HG03439 (cell line): Measurements from ENCODE around the gene DZIP1L.
"Not testable (repeated sequence)": the region's sequence is repeated elsewhere in the genome, so short reads cannot be mapped to it uniquely, and the experiment has no call there.

Source experiments
- ATAC-seq: cut with Tn5 transposase; IDR thresholded peaks from one replicate; pipeline ENCODE4 v1.9.1; 2021; ENCODE audit warnings: mild to moderate bottlenecking, moderate library complexity; ENCODE audit not compliant: unreplicated experiment

The DZIP1L gene, protein sequence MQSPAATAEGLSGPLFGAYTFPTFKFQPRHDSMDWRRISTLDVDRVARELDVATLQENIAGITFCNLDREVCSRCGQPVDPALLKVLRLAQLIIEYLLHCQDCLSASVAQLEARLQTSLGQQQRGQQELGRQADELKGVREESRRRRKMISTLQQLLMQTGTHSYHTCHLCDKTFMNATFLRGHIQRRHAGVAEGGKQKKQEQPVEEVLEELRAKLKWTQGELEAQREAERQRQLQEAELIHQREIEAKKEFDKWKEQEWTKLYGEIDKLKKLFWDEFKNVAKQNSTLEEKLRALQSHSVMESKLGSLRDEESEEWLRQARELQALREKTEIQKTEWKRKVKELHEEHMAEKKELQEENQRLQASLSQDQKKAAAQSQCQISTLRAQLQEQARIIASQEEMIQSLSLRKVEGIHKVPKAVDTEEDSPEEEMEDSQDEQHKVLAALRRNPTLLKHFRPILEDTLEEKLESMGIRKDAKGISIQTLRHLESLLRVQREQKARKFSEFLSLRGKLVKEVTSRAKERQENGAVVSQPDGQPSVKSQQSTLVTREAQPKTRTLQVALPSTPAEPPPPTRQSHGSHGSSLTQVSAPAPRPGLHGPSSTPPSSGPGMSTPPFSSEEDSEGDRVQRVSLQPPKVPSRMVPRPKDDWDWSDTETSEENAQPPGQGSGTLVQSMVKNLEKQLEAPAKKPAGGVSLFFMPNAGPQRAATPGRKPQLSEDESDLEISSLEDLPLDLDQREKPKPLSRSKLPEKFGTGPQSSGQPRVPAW

DNA sequence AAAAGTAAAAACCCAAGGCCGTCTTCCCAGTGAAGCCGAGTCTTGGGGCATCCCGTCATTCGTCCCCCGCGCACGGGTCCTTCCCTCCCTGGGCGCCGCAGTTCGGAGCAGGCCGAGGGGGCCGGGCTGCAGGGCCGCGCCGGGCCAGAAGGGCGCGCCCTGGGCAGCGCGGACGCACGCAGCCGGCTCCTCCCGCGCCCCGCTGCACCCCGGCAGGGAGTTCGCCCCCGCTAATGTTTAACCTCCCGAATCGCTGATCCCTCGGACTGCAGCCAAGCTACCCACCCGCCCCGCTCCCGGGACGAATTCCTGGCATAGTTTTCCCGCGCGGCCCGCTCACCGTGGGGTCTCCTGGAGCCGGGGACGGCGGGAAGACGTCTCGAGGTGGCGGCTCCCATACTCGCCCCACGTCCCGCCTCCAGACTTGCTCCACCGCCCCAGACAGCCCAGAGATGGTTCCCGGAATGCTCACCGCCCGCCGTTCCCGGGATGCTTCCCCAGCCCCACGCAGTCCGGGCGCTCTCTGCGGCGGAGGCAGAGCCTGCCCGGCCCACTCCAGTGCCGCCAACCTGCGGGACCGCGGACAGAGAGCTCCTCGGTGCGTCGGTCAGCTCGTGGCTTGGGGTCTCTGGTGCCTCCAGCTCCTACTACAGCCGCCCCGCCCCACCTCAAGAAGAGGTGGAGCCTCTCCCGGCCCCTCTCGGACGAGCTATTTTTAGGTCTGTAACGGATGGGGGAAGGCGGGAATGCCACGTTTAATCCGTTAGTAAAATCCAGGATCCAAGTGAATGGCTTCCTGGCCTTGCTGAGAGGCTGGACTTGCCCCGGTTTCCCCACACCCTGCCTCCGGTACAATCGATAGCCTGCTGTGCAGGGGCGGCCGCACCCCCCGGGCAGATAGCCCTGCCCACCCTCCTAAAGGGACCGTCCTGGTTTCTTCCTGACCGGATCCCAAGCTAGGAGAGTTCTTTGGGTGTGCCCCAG lies at the start of gene DZIP1L:
DZIP1L (minus strand) TSS at position 621 of the 984 bp plus-strand sequence. CDS start 11,637 bp downstream, outside the sequence.
- peak; percentile 79 for ATAC-seq

DNA sequence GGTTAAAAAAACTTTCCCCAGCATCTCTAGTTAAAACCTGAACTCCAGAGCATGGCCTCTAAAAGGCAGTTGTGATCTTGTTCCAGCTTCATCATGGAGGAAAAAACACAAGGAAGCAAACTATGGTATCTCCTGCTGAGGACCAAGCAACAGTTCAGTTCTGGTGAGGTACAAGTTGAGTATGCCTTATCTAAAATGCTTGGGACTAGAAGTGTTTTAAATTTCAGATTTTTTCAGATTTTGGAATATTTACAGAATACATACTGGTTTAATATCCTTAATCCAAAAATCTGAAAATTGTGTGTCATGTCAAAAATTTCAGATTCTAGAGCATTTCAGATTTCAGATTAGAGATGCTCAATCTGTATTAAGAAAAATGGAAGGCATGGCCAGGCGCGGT lies 49.7 kb upstream of the DZIP1L start:
- ATAC-seq = no peak

DNA sequence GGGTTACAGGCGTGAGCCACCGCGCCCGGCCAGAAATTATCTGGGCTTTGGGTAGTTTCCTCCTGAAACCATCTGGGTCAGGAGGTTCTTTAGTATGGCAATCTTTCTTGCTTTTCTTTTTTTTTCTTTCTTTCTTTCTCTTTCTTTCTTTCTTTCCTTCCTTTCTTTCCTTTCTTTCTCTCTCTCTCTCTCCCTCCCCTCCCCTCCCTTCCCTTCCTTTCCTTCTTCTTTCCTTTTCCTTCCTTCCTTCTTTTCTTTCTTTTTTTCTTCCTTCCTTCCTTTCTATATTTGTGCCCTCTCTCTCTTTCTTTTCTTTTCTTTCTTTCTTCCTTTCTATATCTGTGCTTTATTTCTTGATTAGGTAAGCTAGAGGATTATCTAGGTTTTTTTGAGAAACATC lies 42.3 kb upstream of the DZIP1L start:
- ATAC-seq = no peak

DNA sequence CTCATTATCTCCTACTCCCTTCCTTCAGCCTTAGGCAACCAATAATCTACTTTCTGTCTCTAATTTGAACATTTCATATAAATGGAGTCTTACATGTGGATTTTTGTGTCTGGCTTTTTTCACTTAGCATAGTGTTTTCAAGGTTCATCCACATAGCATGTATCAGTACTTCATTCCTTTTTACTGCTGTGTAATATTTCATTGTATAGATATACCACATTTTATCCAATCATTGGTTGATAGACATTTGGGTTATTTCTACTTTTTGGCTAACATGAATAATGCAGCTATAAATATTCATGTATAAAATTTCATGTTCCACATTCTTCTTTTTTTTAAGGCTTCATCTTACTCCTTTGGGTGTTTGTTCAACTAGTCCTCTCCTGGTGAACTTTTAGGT lies 39.1 kb upstream of the DZIP1L start:
- ATAC-seq = no peak

DNA sequence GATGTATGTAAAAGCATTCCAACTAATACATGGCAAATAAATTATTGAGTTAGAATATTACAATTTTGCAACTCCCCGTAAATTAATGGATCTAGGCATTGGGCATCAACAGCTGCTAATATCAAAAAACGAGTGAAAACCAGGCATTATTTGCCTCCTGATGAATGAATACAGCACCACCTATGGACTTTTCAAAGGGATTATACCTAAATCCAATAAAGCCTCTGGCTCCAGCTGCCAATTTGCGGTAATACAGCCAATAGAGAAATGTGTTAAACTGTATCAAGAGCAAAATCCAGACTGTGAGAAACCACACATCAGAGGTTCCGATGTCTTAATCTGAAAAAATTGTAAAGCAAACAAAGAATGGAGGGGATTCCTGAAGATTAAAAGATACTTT lies 33.1 kb upstream of the DZIP1L start:
- no peak for ATAC-seq

DNA sequence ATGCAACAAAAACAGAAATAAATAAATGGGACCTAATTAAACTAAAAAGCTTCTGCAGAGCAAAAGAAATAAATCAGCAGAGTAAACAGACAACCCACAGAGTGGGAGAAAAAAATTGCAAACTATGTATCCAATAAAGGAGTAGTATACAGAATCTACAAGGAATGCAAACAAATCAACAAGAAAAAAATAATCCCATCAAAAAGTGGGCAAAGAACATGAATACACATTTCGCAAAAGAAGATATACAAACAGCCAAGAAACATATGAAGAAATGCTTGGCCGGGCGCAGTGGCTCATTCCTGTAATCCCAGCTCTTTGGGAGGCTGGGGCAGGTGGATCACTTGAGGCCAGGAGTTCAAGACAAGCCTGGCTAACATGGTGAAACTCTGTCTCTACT lies 26.8 kb upstream of the DZIP1L start:
- ATAC-seq = not testable (repeated sequence)

DNA sequence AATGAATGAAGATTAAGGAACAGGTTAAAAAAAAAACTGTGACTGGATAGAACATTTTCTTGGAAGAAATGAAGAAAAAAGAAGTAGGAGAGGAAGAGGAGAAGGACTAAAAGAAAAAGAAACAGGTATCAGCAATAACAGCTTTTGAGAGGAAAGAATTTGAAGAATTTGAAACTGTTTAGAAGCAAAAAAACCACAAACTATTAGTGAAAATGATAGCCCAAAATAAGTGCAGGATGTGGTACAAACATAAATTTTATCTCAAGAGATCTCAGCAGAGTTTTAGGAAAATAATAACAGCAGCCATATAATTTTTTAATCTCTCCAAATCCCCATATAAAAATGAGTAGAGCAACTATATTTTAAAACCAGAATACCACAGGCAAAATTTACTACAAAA lies 25.5 kb upstream of the DZIP1L start:
- no peak for ATAC-seq

DNA sequence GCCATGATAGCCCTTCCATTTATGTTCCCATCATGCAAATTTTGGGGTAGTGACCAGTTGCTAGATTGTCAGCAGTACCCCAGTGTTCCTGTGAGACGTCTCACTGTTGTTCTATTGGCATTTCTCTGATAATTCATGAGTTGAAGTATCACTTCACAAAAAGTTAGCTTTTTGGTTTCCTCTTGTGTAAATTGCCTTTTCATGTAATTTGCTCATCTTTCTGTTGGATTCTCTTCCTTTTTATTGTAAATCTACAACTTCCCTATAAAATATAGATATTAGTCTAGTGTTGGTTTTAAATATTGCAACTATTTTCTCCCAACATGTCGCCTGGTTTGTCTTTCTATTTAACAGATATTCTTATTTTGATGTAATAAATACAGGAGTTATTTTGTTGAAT lies 24.3 kb upstream of the DZIP1L start:
- no peak for ATAC-seq

DNA sequence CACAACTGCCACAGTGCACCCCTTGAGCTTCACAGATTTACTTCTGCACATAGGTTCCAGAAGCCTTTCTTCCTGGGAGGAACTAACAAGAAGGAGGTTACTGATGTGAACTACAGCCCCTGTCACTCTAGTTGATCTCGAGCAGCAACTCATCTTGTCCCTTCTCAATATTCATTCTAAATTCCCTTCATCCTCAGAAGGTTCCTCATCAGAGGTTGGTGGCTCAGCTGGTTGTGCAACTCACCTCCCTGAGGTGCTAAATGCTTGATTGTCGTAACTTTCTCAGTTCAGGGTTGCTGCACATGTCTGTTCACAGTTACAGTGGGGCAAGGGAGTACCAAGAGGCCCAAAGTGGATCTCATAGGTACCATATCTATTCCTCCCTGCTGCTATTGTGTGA lies 22.5 kb upstream of the DZIP1L start:
- ATAC-seq = no peak

DNA sequence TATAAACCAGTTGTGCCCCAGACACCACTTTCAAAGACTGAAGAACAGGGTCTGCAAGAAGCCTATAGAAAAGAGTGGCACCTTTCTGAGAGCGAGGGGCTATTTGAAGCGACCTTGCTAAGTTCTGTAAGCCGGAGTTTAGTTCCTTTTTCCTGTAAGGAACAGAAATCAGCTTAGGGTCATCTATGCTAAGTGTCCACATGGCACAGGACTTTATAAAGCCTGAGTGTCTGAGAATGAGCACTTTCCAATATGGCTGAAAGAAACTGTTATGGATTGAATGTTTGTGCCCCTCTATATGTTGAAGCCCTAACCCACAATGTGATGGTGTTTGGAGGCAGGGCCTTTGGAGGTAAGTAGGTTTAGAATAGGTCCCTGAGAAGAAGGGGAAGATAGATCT lies 20.8 kb upstream of the DZIP1L start:
- ATAC-seq = no peak

DNA sequence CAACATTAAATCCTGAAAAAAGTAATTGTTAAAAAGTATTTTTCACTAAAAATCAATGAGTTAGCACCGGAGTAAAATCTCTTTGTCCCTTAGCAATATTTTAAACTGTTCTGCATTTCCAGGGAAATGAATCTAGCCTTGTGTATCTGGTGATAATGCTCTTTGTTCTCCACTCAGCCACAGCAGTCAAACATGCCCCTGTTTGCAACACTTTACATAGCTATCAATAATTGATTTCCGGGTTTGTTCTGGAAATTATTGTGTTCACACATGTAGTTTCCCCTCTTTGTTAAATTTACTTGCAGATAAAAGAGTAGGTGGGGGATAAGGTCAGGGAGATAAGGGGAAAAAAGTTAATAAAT lies 20.4 kb upstream of the DZIP1L start:
- ATAC-seq = no peak

DNA sequence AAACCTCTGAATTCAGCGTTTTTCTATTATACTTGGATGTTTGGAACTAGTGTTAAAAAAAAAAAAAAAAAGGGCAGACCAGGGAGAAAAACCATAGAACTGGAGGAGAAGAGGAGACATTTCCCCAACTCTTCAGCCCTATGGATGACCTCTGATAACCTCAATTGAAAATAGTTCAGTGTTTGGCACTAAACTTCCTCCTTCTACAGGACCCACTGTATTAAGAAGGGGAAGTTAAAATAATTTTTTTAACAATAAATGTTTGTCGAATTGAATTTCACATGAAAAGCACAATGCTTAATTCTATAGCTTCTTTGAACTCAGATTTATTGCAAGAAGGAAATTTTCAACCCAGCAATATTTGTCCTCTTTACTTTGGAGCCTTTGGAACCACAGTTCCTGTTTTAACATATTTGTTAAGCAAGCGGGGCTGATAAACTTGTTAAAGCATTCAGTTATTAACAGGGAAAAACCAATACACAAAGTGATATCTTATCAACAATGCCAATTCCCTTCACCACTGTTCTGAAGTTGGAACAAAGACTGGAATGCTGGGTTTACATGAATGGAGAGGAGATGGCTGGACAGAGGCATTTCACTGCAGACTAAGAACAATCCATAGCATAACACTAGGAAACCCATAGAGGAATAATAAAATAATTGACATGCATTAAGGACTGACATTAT lies 19.9 kb upstream of the DZIP1L start:
- no peak for ATAC-seq

DNA sequence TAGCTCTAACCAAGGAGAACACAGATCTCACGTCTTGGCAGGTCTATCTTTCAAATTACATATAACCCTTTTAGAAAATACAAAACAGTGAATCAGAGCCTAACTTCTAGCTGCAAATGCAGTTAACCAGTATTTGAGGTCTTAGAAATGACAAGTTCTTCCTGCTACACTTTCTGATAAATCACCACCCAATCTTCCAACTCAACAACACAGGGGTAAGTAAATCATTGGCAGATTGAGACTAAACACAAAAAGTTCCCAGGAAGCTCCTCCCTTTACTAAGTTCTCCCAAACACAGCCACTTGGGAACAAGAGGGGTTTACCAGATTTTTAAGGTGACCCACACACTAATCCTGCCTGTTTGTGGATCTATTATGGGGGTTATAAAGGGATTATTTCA lies 16.8 kb upstream of the DZIP1L start, which contains the start of gene A4GNT:
A4GNT (minus strand) TSS at position 152 of the 400 bp plus-strand sequence. CDS start 1,134 bp downstream, outside the sequence.
- no peak for ATAC-seq

DNA sequence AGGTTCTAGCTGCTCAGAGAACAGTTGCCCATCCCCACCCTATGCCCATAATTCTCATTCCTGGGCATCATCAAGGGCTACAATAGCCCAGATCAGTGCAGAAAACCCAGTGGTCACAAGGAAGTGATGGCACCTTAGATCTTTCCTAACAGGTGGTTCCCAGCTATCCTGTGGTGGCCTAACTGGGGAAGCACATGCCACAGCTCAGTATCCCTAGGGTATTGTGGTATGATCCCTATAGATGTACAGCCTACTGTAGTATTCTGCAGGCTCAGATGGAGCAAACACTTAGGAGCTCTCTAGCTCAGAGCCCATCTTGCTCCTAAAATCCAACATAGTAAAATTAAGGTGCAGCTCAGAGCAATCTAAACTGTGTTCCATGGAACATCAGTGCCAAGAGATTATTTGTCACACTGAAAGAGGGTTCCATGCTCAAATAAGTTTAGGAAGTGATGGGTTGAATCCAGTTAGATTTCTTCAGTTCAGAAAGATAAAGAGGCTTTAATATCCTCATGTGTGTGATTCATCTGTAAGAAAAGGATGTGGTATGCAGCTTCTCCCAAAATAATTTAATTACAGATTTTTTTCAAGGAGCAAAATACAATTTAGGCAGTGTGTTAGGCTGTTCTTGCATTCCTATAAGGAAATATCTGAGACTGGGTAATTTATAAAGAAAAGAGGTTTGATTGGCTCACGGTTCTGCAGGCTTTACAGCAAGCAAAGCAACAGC lies 12.4 kb upstream of the DZIP1L start:
- no peak for ATAC-seq

DNA sequence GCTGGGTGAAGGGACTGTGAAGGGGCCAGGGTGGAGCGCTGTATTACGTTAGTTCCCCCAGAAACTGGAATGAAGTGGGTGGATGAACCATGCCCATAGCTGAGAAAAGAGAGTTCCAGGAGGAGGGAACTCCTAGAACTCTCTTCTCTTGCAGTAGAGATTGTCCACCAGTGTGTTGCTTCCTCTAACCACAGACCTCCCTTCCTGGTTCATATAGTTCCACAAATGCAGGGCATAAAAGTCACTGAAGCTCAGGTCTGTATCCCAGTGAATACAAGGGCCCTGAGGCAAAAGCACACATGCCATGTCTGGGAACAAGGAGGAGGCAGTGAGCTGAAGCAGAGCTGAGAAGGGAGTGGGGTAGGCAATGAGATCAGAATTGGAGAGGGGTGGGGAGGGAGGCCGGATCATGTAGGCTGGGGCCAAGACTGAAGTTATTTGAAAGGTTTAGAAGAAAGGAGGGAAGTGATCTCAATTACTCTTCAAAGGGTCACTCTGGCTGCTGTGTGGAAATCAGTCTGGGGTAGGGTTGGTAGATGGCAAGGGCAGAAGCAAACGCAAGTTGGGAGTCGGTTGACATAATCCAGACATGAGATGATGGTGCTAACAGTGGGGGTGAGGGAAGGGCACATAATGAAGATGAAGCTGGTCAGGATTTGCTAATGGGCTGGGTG lies 10.3 kb upstream of the DZIP1L start:
- no peak for ATAC-seq

DNA sequence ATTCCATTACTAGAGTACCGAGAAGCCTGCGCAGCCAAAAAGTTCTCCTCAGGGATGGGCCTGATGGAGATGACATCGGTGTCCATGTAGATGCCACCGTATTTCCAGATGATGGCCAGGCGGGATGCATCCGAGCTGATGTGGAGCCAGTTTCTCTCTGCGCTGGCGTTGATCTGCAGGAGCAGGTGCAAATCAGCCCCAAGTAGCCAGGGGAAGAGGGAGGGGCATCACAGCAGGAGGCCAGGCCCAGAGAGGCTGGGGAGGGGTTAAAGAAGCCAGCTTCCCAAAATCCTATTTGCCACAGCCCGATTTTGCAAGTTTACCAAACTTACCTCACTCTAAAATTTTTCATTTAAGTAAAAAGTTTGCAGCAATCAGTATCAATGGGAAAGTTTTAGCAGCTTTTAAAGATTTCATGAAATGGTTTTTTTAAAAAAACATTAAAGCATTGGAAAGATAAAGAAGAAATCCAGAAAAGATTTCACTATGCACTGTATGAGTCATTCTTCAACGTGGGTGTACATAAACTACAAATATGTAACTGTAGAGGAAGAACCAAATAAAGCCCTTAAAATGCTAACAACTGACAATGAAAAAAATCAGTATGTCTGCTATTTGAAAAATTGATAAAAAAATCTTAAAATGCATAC lies 9.4 kb upstream of the DZIP1L start:
- ATAC-seq = no peak

DNA sequence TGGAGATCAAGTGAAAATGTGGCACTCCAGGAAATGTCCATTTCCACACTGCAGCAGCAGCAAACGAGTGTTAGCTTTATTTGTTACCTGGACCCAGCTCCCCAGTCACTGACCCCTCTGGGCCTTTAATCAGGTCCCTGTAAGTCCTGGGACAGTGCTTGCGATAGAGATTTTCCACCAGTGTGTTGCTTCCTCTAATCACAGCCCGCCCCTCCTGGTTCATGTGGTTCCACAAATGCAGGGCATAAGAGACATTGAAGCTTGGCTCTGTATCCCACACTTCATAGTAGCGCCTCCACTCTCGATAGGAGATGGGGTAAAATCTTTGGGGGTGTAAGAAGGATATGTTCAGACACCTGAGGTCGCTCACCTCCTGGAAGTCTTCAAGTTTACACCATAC lies 8.8 kb upstream of the DZIP1L start:
- ATAC-seq = no peak

DNA sequence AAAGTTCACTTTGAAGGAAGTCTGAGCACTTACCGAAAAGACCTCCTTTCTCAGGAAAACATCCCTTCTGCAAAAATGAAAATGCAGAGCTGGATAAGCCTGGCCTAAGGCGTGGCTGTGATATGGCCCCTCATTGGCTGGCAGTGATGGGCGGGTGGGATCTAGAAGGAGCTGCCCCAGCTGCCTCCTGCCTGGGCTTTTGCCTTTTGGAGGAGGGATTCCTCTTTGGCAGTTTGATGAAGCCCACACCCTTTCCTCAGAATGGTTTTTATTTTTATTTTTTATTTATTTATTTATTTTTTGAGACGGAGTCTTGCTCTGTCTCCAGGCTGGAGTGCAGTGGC lies 4.0 kb upstream of the DZIP1L start:
- no peak for ATAC-seq
